ENCODE measurements around the gene NFIL3.

The NFIL3 gene

DNA sequence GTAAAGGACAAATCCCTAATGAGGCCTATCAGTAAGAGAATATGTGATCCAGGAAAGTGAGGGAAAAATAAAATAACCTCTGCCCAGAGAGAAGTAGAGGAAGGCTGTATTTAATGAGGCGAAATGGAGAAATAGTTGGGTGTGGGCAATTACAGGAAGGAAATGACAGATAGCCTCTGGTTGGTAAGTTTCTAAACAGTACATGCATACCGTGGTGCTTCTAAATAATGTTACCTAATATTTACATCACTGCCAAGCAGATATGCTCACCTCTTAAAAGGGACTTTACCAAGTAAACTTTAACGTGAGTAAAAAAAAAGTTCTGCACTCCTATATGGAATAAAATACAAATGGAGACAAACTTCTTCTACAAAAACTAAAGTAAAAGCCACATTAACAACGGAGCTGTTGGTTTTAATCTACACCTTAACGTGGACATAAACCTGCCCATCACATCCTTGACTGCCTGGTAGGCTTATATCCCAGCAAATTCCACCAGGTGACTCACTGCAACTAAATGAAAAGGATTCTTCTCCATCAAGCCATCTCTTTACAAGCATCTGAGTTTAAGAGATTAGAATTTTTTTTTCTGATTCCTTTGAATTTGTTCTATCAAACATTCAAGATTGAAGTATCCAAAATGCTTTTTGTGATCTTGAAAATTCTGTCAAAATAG lies 12.4 kb downstream of the NFIL3 start:
- intact Hi-C loops (cut with DNase I; ENCODE audit: low total_unique reads) = no loop called here
- Histone ChIP-seq H3K36me3 (peaks cover 33 to 41% (median 37%) of the 10 kb centered on the region in 3 donors), H3K27me3 (no peaks in the 10 kb centered on the region), H3K9me3 (no peaks in the 10 kb centered on the region), H3K4me3 (no peak overlapping the region), H3K4me1 (peaks cover 0 to 9% (median 0%) of the 10 kb centered on the region in 4 donors), H3K27ac (no peak overlapping the region)
- TF ChIP-seq, protein P1, sequence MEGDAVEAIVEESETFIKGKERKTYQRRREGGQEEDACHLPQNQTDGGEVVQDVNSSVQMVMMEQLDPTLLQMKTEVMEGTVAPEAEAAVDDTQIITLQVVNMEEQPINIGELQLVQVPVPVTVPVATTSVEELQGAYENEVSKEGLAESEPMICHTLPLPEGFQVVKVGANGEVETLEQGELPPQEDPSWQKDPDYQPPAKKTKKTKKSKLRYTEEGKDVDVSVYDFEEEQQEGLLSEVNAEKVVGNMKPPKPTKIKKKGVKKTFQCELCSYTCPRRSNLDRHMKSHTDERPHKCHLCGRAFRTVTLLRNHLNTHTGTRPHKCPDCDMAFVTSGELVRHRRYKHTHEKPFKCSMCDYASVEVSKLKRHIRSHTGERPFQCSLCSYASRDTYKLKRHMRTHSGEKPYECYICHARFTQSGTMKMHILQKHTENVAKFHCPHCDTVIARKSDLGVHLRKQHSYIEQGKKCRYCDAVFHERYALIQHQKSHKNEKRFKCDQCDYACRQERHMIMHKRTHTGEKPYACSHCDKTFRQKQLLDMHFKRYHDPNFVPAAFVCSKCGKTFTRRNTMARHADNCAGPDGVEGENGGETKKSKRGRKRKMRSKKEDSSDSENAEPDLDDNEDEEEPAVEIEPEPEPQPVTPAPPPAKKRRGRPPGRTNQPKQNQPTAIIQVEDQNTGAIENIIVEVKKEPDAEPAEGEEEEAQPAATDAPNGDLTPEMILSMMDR (IDR thresholded peaks at IDR 0.05) = no peak
- DNase-seq = no peak

DNA sequence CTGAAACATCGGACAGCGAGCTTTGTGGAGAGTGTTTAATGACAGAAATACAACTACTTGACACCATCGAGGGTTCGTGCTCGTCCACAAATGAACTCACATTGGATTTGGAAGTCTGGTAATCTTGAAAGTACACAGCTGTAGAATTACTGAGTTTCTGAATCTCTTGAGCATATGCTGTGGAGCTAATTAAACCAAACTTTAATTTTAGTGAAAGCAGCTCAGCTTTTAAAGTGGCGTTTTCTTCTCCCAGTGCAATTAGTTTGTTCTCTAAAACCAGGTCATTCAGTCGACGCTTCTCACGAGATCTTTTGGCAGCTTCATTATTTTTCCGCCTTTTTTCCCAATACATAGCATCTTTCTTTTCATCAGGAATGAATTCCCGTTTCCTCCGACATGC lies 13.5 kb downstream of the NFIL3 start:
- Histone ChIP-seq H3K27me3 (no peaks in the 10 kb centered on the region), H3K27ac (no peak overlapping the region), H3K36me3 (peaks cover 33 to 43% (median 41%) of the 10 kb centered on the region in 3 donors), H3K9me3 (no peaks in the 10 kb centered on the region), H3K4me1 (no peaks in the 10 kb centered on the region), H3K4me3 (no peak overlapping the region)
- intact Hi-C loops (cut with DNase I; ENCODE audit: low total_unique reads) = no loop called here
- TF ChIP-seq, protein P1 (IDR thresholded peaks at IDR 0.05) = no peak
- no peak for DNase-seq

DNA sequence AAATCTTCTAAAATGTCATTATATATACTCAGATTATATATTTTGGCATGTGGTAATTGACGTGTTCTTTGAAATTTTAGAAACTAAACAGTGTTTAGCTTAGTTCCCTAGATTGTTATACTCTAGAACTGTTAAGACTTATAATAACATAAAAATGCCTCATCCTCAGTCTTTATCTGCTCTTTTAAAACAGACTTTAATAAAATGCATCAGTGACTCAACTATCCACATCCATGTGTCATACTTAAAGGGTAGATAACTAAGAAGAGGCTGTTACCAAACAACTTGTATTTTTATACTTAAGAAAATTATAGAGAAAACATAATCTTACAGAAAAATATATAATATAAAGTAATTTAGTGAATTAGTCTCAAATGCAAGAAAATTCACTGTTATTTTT lies 15.2 kb downstream of the NFIL3 start:
- H3K27me3 ChIP-seq = no peaks in the 10 kb centered on the region
- peaks cover 33 to 43% (median 41%) of the 10 kb centered on the region in 3 donors for H3K36me3 ChIP-seq
- no peaks in the 10 kb centered on the region for H3K4me1 ChIP-seq
- no peak for DNase-seq
- H3K27ac ChIP-seq = no peak overlapping the region
- TF ChIP-seq, protein P1 (IDR thresholded peaks at IDR 0.05) = no peak
- no peak overlapping the region for H3K4me3 ChIP-seq
- no peaks in the 10 kb centered on the region for H3K9me3 ChIP-seq
- intact Hi-C loops (cut with DNase I; ENCODE audit: low total_unique reads) = no loop called here

GRCh38 chr9:91407580-91408318 lies 15.9 kb downstream of the NFIL3 start:
- no peaks in the 10 kb centered on the region for H3K9me3 ChIP-seq
- TF ChIP-seq, protein P1 (IDR thresholded peaks at IDR 0.05) = no peak
- H3K4me3 ChIP-seq = no peak overlapping the region
- DNase-seq = no peak
- no peaks in the 10 kb centered on the region for H3K4me1 ChIP-seq
- peaks cover 33 to 43% (median 41%) of the 10 kb centered on the region in 3 donors for H3K36me3 ChIP-seq
- no peaks in the 10 kb centered on the region for H3K27me3 ChIP-seq
- no peak overlapping the region for H3K27ac ChIP-seq
- intact Hi-C loops (cut with DNase I; ENCODE audit: low total_unique reads) = no loop called here

DNA sequence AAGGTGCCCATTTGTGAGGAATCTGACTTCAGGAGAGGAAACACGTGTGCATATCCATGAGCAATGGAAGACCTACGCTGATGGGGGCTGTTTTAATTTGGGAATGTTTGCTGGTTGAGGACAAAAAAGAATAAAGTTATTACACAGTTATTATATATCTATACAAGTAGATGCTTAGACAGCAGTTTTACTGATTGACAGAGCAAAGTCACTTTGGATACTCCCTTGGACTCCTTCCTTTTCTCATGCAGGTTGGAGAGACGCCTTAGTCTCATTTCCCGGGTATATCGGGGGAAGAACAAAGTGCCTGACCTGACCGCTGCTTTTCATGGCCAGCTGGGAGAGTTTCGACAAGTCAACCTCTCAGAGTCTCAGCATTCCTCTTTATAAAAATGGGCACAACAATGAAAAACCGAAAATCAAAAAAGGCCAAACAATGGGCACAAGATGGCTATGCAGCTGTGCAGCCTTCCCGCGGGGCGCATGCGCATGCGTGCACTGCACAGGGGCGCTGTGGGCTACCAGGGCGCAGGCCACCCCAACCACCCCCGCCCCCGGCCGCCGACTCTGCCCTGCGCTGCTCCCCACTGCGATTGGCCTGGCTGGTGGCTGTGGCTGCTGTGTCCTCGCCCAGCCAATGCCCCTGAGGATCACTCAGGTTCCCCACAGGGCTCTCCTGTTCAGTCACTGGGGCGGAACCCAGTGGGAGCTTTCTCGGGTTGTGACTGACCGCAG lies 18.1 kb downstream of the NFIL3 start:
- intact Hi-C loops (cut with DNase I; ENCODE audit: low total_unique reads) = no loop called here
- Histone ChIP-seq H3K9me3 (no peaks in the 10 kb centered on the region), H3K27ac (no peak overlapping the region), H3K4me1 (no peaks in the 10 kb centered on the region), H3K36me3 (peaks cover 30 to 41% (median 39%) of the 10 kb centered on the region in 3 donors), H3K4me3 (no peak overlapping the region), H3K27me3 (no peaks in the 10 kb centered on the region)
- TF ChIP-seq, protein P1 (IDR thresholded peaks at IDR 0.05) = no peak
- no peak for DNase-seq

Measured in tibial artery (tissue), 4 donors.